ENCODE measurements around the gene TRIM3. TPM values are rescaled to one million over a fixed set of nuclear protein-coding genes. Genes with fewer than 3 reads are reported as not detected.

The TRIM3 gene
- polyA plus RNA-seq, 3 donors = 16.1 to 19.3 (median 17.0) TPM

DNA sequence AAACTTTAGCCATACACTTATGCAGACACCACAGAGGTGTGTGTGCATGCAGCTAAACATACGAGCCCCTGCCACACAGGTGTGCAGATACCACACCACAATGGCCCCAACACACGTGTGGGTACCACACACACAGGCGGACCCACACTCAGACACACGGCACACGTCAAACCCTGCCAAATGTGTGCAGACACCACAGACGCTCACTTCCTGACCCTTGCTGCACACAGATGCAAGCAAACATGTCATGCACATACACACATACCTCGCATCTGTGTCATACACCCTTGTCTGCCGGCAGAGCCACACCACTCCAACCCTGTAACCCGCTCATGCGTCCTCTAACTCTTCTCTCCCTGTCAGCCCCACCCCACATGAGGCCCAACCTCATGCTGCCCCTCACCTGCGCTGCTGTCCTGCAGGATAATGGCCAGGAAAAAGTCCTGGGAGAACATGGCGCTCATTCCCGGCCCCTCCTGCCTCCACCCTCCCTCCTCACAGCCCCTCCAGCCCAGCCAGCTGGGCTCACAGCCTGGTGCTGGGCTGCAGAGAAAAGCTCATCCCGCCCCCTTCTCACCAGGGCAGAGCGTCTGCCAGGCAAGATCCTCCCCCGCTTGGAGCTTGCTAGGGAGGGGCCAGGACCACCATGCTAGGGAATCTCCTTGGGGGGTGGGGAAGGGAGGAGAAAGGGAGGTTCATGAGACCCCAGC lies 69.2 kb downstream of the TRIM3 start:
- DNase-seq (ENCODE audit: low read depth in 3 of 3, low spot score in 2 of 3) = no peak

DNA sequence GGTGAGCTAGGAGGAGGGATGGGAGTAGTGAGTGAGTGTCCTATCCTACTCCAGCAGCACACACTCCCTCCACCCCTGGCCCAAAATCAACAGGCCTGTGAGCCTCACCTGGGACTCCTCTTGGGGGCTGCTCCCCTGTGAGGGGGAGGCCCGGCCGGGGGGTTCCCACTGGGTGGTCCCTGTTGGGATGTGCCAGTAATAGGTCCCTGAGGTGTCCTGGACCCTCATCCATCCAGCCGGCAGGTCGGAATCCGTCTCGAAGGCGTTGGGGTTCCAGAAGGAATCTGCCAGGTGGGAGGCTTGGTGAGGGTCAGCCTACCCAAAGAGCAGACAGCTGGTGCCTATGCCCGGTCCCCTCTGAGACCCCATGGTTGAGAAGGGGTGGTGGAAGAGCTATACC lies 70.2 kb downstream of the TRIM3 start:
- DNase-seq (ENCODE audit: low read depth in 3 of 3, low spot score in 2 of 3) = no peak

DNA sequence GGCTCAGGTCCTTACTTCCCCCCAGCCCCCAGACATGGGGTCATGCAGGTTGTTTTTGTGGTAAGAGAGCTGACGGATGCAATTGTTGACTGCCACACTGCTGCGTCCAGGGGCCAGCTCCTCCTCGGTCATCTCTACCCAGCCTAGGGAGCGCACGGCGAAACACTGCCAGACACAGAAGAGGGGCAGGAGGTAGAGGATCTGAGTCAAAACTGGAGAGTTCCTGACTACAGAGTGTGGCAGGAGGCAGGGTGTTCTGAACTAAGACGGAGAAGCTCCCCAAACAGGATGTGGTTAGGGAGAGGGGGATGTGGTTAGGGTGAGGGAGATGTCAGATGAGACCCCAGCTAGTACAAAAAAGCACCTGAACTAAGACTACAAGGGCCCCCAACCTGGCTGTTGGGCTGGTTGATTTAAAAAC lies 71.2 kb downstream of the TRIM3 start:
- no peak for DNase-seq (ENCODE audit: low read depth in 3 of 3, low spot score in 2 of 3)

DNA sequence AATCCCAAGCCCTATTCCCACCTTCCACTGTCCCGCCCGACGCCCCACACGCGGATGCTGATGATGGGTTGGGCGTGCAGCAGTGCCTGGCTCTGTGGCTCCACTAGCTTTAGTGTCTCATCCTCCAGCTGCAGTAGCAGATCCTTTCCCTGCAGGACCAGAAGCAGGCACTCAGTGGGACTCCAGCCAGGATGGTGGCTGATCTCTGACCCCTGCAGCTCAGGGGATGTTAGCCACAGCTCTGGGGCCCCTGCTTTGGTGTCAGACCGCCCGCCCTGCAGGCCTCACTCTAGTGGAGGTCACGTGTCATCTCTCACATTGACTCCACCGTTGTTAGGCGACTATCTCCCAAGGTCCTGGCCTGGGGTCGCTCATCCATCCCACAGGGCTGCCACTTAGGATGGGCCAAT lies 71.7 kb downstream of the TRIM3 start:
- no peak for DNase-seq (ENCODE audit: low read depth in 3 of 3, low spot score in 2 of 3)

DNA sequence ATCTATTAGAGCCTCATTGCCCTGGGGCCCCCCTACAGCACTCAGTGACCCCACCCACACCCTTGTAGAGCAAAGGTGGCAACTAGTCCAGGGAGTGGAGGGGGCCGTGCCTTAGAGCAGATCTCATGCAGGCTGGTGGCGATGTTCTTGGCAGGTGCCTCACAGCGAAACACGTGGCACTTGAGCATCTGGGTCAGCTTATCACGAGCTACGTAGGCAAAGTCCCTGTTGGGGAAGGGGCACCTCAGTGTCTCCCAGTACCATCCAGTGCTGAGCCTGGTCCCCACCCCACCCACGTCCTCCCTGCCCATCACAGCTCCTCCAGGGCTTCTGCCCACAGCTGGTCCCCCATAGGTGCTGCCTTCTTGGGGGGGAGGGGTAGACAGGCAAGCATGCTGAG lies 72.3 kb downstream of the TRIM3 start:
- no peak for DNase-seq (ENCODE audit: low read depth in 3 of 3, low spot score in 2 of 3)

DNA sequence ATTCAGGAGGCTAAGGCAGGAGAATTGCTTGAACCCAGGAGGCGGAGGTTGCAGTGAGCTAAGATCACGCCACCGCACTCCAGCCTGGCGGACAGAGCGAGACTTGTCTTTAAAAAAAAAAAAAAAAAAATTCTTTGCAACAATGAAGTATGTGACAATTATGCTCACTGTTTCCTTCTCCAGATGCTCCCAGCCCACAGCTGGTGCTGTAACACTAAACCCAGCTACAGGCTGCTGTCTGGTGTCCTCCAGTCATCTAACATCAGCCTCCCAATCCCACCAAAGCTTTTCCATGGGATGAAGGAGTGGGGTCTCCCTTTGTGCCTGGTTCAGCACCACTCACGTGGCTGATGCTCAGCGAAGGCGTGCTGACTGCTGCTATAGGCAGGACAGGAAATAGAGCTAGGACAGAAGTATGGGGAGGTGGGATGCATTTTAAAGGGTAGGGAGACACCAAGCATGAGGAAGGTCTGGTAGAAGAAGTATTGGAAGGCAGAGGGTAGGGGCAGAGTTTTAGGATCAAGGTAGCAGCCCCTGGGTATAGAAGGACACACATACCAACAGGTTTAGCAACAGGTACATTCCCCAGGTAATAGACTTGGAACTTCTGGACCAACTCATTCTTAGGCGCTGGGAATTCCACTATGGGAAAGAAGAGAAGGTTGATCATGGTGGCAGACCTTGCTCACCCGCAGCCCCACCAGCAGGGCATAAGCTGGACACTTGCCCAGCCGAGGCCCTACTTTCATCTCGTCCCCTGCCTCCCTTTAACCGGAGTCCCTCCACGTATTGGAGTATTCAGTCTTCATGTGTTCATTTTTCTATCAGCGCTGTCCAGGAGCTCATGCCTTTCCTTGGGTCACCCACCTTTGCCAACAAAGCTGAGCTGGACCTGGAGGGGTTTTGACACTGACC lies 73.1 kb downstream of the TRIM3 start:
- DNase-seq (ENCODE audit: low read depth in 3 of 3, low spot score in 2 of 3) = no peak

Other genes with a start within 250 kb of the TRIM3 start
- 10 to 100 TPM; 35.4 to 45.6 (median 38.1) TPM for gene FHIP1B, start 239.3 kb downstream of the TRIM3 start, polyA plus RNA-seq (ENCODE audit: insufficient read length in 3 of 3)
- under 1 TPM; 0.08 to 0.14 (median 0.11) TPM for gene CNGA4, start 234.9 kb downstream of the TRIM3 start, polyA plus RNA-seq (ENCODE audit: insufficient read length in 3 of 3)
- gene CCKBR, start 214.1 kb downstream of the TRIM3 start, polyA plus RNA-seq (ENCODE audit: insufficient read length in 3 of 3) = under 1 TPM; 0.47 to 0.72 (median 0.61) TPM
- 10 to 100 TPM in 2 of 3 donors, 1 to 10 TPM in 1; 9.5 to 15.3 (median 10.9) TPM for gene CAVIN3, start 153.4 kb downstream of the TRIM3 start, polyA plus RNA-seq (ENCODE audit: insufficient read length in 3 of 3)
- gene SMPD1, start 83.5 kb downstream of the TRIM3 start, polyA plus RNA-seq (ENCODE audit: insufficient read length in 3 of 3) = 10 to 100 TPM; 31.0 to 32.3 (median 32.1) TPM
- gene APBB1, start 54.8 kb downstream of the TRIM3 start, polyA plus RNA-seq (ENCODE audit: insufficient read length in 3 of 3) = 10 to 100 TPM; 51.9 to 56.5 (median 52.5) TPM
- gene HPX, start 33.0 kb downstream of the TRIM3 start, polyA plus RNA-seq (ENCODE audit: insufficient read length in 3 of 3) = 1 to 10 TPM; 1.6 to 2.2 (median 2.2) TPM
- 10 to 100 TPM; 64.8 to 67.5 (median 66.2) TPM for gene ARFIP2, start 7.4 kb upstream of the TRIM3 start, polyA plus RNA-seq (ENCODE audit: insufficient read length in 3 of 3)
- 10 to 100 TPM; 38.3 to 42.4 (median 38.7) TPM for gene TIMM10B, start 7.6 kb upstream of the TRIM3 start, polyA plus RNA-seq (ENCODE audit: insufficient read length in 3 of 3)
- 1 to 10 TPM; 5.8 to 6.3 (median 6.2) TPM for gene DNHD1, start 23.3 kb upstream of the TRIM3 start, polyA plus RNA-seq (ENCODE audit: insufficient read length in 3 of 3)
- 10 to 100 TPM; 21.3 to 22.6 (median 21.6) TPM for gene RRP8, start 129.7 kb upstream of the TRIM3 start, polyA plus RNA-seq (ENCODE audit: insufficient read length in 3 of 3)
- 100 to 1,000 TPM; 144 to 167 (median 159) TPM for gene ILK, start 129.8 kb upstream of the TRIM3 start, polyA plus RNA-seq (ENCODE audit: insufficient read length in 3 of 3)
- 10 to 100 TPM; 66.4 to 92.9 (median 91.4) TPM for gene TAF10, start 138.3 kb upstream of the TRIM3 start, polyA plus RNA-seq (ENCODE audit: insufficient read length in 3 of 3)
- 100 to 1,000 TPM; 111 to 131 (median 118) TPM for gene TPP1, start 145.5 kb upstream of the TRIM3 start, polyA plus RNA-seq (ENCODE audit: insufficient read length in 3 of 3)
- gene DCHS1, start 181.9 kb upstream of the TRIM3 start, polyA plus RNA-seq (ENCODE audit: insufficient read length in 3 of 3) = 10 to 100 TPM; 27.8 to 31.1 (median 30.3) TPM
- gene MRPL17, start 209.4 kb upstream of the TRIM3 start, polyA plus RNA-seq (ENCODE audit: insufficient read length in 3 of 3) = 10 to 100 TPM; 68.3 to 81.6 (median 68.3) TPM